Activated naive CD4-positive, alpha-beta T cell treated with anti-CD3 and anti-CD28 coated beads, Interleukin-2, amount 10 ng/mL, durations not matched to agents 7 days and 5 days (primary cell): ENCODE data around the gene ZBED4.

Source experiments
- CTCF ChIA-PET: fragments of 350-600 bp; sonication (Branson Sonifier 250); formaldehyde crosslinking; loops from one replicate; lab custom pipeline; 2021; ENCODE audit warnings: antibody characterized with exemption; lab: Charles Lee
- DNase-seq: peaks from one replicate; pipeline ENCODE4 v3.0.0-alpha.2; 2020
- H3K27ac Mint-ChIP-seq: one replicate; pipeline ENCODE4 v1.8.0; 2021; ENCODE audit warnings: mild to moderate bottlenecking, moderate library complexity, mixed read lengths
- H3K27me3 Mint-ChIP-seq: one replicate; pipeline ENCODE4 v1.8.0; 2021; ENCODE audit warnings: mild to moderate bottlenecking, mixed read lengths
- H3K36me3 Mint-ChIP-seq: one replicate; pipeline ENCODE4 v1.8.0; 2021; ENCODE audit warnings: mixed read lengths
- H3K4me1 Mint-ChIP-seq: one replicate; pipeline ENCODE4 v1.8.0; 2021; ENCODE audit warnings: mixed read lengths
- H3K4me3 Mint-ChIP-seq: one replicate; pipeline ENCODE4 v1.8.0; 2021; ENCODE audit warnings: mild to moderate bottlenecking, moderate library complexity, mixed read lengths
- H3K9me3 Mint-ChIP-seq: one replicate; pipeline ENCODE4 v1.8.0; 2021; ENCODE audit warnings: mixed read lengths

The ZBED4 gene

DNA sequence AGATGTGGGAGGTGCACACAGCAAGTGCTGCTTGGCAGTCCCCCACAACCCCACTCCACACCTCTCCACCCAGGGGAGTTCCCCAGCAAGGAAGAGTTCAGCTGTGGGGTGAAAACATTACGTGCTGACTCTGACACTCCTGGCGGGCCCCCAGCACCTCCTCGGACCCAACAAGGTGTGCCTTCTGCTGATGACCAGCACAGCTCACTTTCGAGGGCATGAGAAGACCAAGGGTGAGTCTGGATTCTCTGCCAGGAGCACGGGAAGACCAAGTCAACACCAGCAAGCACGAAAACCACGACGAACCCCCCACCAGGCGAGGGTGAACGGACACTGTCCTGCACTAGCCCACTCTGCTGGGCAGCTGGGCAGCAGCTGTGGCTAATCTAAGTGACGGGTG is 63.2 kb downstream of the ZBED4 start:
- no peak overlapping the region for H3K27ac Mint-ChIP-seq
- H3K4me3 Mint-ChIP-seq: peak overlapping the region; percentile 77
- peaks cover 33% of the 10 kb centered on the region for H3K4me1 Mint-ChIP-seq
- peaks cover 18% of the 10 kb centered on the region for H3K36me3 Mint-ChIP-seq
- H3K27me3 Mint-ChIP-seq: no peaks in the 10 kb centered on the region
- H3K9me3 Mint-ChIP-seq: no peaks in the 10 kb centered on the region
- DNase-seq: no peak
- CTCF ChIA-PET: interaction anchor here (1.1 to 3.1 kb wide), 2 partner anchors 24 to 149 kb away, joined by 3 to 14 read pairs; no protein-coding TSS in a partner anchor

DNA sequence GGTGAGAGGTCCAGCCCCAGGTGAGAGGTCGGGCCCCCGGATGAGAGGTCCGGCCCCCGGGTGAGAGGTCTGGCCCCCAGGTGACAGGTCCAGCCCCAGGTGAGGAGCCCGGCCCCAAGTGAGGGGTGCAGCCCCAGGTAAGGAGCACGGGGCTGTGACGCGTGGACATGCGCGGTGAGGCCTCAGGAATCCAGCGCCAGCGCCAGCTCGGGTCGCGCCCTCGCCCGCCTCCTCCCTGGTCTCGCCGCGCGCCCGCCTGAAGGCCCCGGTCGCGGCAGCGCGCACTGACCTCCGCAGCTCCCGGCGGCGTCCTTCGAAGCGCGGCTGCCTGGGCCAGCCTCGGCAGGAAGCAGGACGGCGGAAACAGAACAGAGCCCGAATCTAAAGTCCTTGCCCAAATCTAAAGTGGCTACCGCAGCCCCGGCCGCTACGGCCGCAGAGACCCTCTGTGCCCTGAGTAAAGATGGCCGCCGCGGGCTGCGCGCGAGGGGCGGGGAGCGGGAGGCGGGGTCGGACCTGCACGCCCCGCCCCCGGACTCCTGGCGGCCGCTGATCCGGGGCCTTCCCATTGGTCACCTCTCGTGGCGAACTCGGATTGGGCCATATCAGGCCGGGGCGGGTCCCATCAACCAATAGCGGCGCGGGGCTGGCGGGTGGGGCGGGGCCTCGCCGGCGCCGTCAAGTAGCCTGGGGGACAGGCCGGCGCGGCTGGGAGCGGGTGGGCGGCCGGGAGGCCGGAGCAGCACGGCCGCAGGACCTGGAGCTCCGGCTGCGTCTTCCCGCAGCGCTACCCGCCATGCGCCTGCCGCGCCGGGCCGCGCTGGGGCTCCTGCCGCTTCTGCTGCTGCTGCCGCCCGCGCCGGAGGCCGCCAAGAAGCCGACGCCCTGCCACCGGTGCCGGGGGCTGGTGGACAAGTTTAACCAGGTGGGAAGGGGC is 64.6 kb downstream of the ZBED4 start, which contains the start of the genes ALG12 and CRELD2:
ALG12 (minus strand) TSS at position 465 of the 937 bp plus-strand sequence. CDS start 4,673 bp downstream, outside the sequence.
CRELD2 (plus strand) TSS at position 661 of the 937 bp plus-strand sequence; CDS start at position 797, 136 bp downstream.
- Mint-ChIP-seq H3K9me3 (no peaks in the 10 kb centered on the region), H3K27me3 (no peaks in the 10 kb centered on the region), H3K27ac (peak within 1 kb of the TSS; percentile 88), H3K36me3 (peaks cover 15% of the 10 kb centered on the region), H3K4me1 (peaks cover 34% of the 10 kb centered on the region), H3K4me3 (peak within 1 kb of the TSS; percentile 77)
- DNase-seq: peak; percentile 98
- CTCF ChIA-PET: interaction anchor here (3.1 kb wide), 1 partner anchor 151 kb away, joined by 14 read pairs; no protein-coding TSS in a partner anchor

DNA sequence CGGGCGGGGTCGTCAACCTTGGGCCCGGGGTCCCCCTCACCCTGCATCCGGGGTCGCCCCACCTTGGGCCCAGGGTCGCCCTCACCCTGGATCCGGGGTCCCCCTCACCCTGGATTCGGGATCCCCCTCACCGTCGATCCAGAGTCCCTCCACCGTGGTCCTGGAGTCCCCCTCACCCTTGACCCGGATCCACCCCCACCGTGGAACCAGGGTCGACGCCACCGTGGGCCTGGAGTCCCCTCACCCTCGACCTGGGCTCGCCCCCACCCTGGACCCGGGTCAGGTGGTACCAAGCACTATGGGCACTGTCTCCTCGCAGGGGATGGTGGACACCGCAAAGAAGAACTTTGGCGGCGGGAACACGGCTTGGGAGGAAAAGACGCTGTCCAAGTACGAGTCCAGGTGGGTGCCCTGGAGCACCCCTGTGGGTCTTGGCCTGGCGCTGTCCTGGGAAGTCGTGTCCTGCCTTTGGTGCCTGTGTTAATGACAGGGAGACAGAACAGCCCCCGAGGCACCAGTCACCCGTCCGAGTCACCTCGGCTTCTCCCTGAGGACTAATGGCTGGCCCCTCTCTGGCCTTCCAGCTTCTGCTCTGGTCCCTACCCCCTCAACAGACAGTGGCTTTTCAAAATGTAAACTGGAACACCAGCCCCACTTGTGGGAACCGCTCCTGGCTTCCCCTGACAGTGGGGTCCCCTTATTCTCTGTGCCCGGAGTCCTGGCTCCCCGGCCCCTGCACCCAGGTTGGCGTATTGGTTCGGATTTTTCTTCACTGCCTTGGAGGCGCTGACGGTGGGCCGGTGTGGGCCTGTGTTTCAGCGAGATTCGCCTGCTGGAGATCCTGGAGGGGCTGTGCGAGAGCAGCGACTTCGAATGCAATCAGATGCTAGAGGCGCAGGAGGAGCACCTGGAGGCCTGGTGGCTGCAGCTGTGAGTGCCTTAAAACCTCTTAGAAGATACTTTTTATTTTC is 65.6 kb downstream of the ZBED4 start:
- H3K36me3 Mint-ChIP-seq: peaks cover 17% of the 10 kb centered on the region
- H3K27me3 Mint-ChIP-seq: no peaks in the 10 kb centered on the region
- peak overlapping the region; percentile 77 for H3K4me3 Mint-ChIP-seq
- peak overlapping the region; percentile 85 for H3K27ac Mint-ChIP-seq
- CTCF ChIA-PET: no interaction called here
- DNase-seq: no peak
- H3K9me3 Mint-ChIP-seq: no peaks in the 10 kb centered on the region
- H3K4me1 Mint-ChIP-seq: peaks cover 39% of the 10 kb centered on the region

DNA sequence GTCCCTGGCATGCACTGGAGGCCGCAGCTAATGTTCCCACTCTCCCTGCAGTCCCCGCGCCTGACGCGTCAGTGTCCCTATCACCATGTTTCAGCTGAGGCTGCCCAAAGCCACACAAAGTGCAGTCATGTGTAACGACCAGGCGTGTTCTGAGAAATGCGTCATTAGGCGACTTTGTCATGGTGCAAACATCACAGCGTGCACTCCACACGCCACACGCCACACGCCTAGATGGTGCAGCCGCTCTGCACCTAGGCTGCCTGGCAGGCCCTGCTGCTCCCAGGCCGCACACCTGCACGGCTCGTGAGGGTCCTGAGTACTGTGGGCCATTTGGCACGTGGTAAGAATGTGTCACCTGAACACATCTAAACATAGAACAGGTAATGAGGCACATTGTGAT is 67.2 kb downstream of the ZBED4 start:
- Mint-ChIP-seq H3K4me1 (peaks cover 53% of the 10 kb centered on the region), H3K4me3 (peak overlapping the region; percentile 46), H3K9me3 (no peaks in the 10 kb centered on the region), H3K36me3 (peaks cover 23% of the 10 kb centered on the region), H3K27me3 (no peaks in the 10 kb centered on the region), H3K27ac (no peak overlapping the region)
- CTCF ChIA-PET: no interaction called here
- DNase-seq: no peak

DNA sequence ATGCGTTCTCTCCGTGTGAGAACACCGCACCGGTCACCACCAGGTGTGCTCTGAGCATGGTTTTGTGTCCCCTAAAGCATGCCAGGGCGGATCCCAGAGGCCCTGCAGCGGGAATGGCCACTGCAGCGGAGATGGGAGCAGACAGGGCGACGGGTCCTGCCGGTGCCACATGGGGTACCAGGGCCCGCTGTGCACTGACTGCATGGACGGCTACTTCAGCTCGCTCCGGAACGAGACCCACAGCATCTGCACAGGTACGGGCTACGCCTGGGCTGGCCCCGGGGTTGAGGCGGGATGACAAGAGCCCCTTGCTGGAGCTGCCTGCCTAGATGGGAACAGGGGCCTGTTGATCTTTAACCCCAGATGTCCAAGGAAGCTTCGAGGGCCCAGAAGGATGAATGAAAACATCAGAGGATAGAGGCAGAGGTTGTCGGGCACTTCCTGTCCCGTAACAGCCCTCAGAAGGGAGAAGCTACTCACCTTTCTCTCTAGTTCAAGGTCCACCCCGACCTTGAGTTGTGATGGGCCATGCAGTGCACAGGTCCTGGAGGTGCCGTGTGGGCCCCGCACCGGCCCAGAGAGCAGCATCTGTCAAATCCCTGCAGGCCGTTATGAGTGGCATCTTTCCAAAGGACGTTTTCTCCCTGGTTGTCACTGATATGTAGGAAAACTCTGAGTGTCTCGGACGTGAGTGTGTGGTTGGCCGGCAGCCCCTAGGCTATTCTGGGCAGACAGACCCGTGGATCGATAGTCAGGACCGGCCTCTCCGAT is 68.0 kb downstream of the ZBED4 start:
- H3K9me3 Mint-ChIP-seq: no peaks in the 10 kb centered on the region
- CTCF ChIA-PET: no interaction called here
- no peaks in the 10 kb centered on the region for H3K27me3 Mint-ChIP-seq
- no peak overlapping the region for H3K27ac Mint-ChIP-seq
- no peak overlapping the region for H3K4me3 Mint-ChIP-seq
- peaks cover 25% of the 10 kb centered on the region for H3K36me3 Mint-ChIP-seq
- peaks cover 55% of the 10 kb centered on the region for H3K4me1 Mint-ChIP-seq
- DNase-seq: no peak

DNA sequence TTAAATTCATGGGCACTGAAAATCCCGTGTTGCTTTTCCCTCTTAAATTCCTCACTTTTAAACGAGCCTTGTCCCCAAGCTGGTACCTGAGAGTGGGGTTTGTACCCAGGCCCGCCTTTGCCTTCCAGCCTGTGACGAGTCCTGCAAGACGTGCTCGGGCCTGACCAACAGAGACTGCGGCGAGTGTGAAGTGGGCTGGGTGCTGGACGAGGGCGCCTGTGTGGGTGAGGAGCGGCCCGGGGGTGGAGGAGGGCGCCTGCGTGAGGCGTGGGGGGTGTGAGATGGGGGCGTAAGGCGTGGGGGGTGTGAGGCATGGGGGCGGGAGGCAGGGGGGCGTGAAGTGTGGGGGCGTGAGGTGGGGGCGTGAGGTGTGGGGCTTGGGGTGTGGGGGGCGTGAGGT is 68.8 kb downstream of the ZBED4 start:
- Mint-ChIP-seq H3K27me3 (no peaks in the 10 kb centered on the region), H3K27ac (no peak overlapping the region), H3K36me3 (peaks cover 25% of the 10 kb centered on the region), H3K4me3 (no peak overlapping the region), H3K4me1 (peaks cover 55% of the 10 kb centered on the region), H3K9me3 (no peaks in the 10 kb centered on the region)
- DNase-seq: no peak
- CTCF ChIA-PET: no interaction called here

DNA sequence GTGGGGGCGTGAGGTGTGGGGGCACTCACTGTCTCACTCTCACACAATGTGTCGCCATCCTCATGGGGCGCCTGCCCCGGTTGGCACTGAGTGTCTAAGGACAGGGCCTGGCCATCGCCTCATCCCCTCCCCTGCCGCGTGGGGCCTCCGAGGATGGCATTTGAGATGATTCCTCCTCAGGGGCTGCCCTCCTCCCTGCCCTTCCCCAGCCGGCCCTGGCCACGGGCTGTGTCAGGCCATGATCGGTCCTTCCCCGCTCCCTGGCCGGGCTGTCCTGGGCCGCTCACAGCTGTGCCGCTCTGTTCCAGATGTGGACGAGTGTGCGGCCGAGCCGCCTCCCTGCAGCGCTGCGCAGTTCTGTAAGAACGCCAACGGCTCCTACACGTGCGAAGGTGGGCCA is 69.3 kb downstream of the ZBED4 start:
- no peaks in the 10 kb centered on the region for H3K9me3 Mint-ChIP-seq
- H3K27ac Mint-ChIP-seq: no peak overlapping the region
- peaks cover 54% of the 10 kb centered on the region for H3K4me1 Mint-ChIP-seq
- peaks cover 25% of the 10 kb centered on the region for H3K36me3 Mint-ChIP-seq
- no peak overlapping the region for H3K4me3 Mint-ChIP-seq
- CTCF ChIA-PET: no interaction called here
- no peaks in the 10 kb centered on the region for H3K27me3 Mint-ChIP-seq
- DNase-seq: no peak

DNA sequence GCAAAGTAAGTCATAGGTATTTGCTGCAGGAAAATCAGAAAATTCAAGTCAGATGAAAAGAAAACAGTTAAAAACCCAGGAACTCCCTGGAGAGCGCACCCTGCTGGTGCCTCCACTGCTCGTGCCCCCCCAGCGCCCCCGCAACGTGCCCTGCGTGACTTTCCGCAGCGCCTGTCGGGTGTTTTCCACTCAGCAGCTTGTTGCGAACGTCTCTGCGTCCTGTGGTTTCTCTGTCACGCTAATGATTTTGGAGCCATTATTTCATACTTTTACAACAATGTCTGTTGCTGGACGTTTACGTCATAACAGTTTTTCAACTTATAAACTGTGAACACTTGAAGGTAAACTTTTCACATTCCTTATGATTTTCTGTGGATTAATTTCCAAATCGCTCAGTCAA is 69.8 kb downstream of the ZBED4 start:
- DNase-seq: no peak
- Mint-ChIP-seq H3K27ac (no peak overlapping the region), H3K4me3 (no peak overlapping the region), H3K27me3 (no peaks in the 10 kb centered on the region), H3K4me1 (peaks cover 58% of the 10 kb centered on the region), H3K36me3 (peaks cover 25% of the 10 kb centered on the region), H3K9me3 (no peaks in the 10 kb centered on the region)
- CTCF ChIA-PET: no interaction called here

DNA sequence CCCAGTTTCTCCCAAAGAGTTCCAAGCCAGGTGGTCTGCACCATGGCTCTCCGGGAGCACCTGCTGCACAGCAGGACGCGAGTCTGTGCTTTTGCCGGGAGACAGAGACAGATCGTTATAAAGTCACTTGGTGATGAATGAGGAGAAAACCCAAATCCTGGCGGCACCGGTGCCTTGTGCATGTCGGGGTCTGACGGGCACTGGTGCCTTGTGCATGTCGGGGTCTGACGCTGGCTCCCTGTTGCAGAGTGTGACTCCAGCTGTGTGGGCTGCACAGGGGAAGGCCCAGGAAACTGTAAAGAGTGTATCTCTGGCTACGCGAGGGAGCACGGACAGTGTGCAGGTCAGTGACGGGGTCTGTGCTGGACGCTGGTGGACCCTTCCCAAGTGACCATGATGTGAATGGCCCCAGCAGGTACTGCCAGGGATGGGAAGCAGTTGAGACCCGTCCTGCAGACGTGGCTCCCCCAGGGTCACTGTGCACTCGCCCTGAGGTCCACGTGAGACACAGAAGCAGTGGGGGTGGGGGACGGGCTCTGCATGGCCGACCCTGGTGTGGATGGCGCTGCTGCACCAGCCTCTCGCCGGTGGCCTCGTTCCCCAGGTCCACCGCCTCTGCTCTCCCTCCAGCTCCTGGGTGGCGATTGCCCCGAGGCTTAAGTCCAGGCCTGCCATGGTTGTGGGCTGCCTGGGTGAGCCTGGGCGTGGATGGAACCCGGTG is 70.6 kb downstream of the ZBED4 start:
- CTCF ChIA-PET: no interaction called here
- DNase-seq: no peak
- H3K9me3 Mint-ChIP-seq: no peaks in the 10 kb centered on the region
- H3K4me1 Mint-ChIP-seq: peaks cover 59% of the 10 kb centered on the region
- no peak overlapping the region for H3K4me3 Mint-ChIP-seq
- peaks cover 25% of the 10 kb centered on the region for H3K36me3 Mint-ChIP-seq
- H3K27me3 Mint-ChIP-seq: no peaks in the 10 kb centered on the region
- H3K27ac Mint-ChIP-seq: peak overlapping the region; percentile 67

DNA sequence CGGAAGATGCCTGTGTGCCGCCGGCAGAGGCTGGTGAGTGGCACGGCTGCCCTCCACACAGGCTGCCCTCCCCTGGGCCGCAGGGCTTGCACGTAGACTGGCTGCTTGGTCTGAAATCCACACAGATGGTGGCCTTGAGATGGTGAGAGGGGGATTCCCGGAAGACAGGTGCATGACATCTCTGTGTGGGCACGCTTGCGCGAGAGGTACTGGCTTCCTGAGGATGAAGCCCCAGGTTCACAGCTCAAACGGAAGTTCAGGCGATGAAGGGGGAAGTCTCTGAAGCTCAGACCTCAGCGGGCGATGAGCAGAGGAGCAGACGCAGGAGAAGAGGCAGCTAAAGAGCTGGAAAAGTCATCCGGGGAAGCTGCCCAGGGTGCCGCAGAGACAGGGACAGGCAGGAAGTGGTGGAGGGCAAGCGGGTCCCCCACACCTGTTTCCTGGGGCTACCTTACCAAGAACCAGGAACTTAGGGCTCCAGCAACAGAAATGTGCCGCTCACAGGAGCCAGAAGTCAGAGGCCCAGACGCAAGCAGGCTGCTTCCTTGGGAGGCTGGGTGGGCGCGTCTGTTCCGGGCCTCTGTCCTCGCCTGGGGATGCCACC is 72.0 kb downstream of the ZBED4 start:
- H3K4me3 Mint-ChIP-seq: peak overlapping the region; percentile 71
- H3K36me3 Mint-ChIP-seq: peaks cover 22% of the 10 kb centered on the region
- no peaks in the 10 kb centered on the region for H3K9me3 Mint-ChIP-seq
- peaks cover 53% of the 10 kb centered on the region for H3K4me1 Mint-ChIP-seq
- H3K27me3 Mint-ChIP-seq: no peaks in the 10 kb centered on the region
- DNase-seq: peak; percentile 78
- peak overlapping the region; percentile 97 for H3K27ac Mint-ChIP-seq
- CTCF ChIA-PET: interaction anchor here (1.0 to 2.3 kb wide), 5 partner anchors 11 to 160 kb away, joined by 3 to 13 read pairs (median 4); no protein-coding TSS in a partner anchor

DNA sequence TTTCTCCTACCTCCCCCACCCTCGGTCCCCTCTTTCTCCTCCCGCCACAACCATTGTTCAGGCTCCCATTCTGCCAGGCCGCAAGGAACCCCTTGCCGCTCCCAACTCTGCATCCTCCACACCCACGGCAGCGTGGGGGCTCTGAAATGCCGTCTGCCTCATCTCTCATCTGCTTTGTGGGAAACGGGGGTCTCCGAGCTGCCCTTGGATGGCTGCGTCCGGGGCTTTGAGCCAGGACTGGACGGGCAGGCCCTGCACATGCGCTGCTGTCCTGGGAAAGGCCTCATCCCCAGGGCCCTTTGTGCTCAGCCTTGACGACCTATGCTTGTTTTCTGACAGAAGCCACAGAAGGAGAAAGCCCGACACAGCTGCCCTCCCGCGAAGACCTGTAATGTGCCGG is 73.3 kb downstream of the ZBED4 start:
- no peaks in the 10 kb centered on the region for H3K9me3 Mint-ChIP-seq
- no peaks in the 10 kb centered on the region for H3K27me3 Mint-ChIP-seq
- H3K4me3 Mint-ChIP-seq: no peak overlapping the region
- no peak for DNase-seq
- H3K27ac Mint-ChIP-seq: peak overlapping the region; percentile 85
- peaks cover 64% of the 10 kb centered on the region for H3K4me1 Mint-ChIP-seq
- H3K36me3 Mint-ChIP-seq: peaks cover 19% of the 10 kb centered on the region
- CTCF ChIA-PET: interaction anchor here (1.2 to 2.3 kb wide), 3 partner anchors 25 to 158 kb away, joined by 3 to 13 read pairs (median 3); partner anchors contain the start of gene MLC1

DNA sequence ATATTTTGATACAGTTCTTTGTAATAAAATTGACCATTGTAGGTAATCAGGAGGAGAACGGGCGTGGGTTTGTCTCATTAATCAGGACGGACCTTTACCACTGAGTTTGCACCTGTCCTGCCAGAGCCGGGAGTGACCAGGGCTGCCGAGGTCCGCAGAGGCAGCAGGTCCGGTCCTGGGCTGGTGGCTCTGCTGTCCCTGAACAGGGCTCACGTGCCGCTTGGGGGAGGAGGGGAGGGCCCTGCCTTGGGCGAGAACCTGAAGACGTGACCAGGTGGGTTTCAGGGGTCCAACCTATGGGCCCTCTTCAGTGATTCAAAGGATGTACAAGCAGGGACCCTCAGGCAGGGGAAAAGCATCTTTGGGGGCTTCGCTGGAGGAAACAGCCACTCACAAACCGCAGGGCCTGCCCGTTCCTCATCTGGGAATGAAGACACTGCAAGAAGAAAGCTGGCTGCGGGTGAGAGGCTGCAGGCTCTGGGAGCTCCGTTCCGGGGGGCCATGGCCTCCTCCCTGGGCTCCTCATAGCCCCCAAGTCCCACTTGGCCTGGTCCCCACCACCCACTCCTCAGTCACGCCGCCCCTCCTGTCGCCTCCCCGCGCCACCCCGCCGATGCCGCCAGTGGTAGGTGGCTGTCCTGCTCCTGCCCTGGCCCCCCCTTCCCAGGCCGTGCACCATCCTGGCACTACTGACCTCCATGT is 74.0 kb downstream of the ZBED4 start:
- Mint-ChIP-seq H3K4me1 (peaks cover 67% of the 10 kb centered on the region), H3K36me3 (peaks cover 17% of the 10 kb centered on the region), H3K4me3 (no peak overlapping the region), H3K9me3 (no peaks in the 10 kb centered on the region), H3K27ac (peak overlapping the region; percentile 85), H3K27me3 (no peaks in the 10 kb centered on the region)
- CTCF ChIA-PET: interaction anchor here (1.2 to 1.6 kb wide), 3 partner anchors 24 to 158 kb away, joined by 3 to 6 read pairs (median 3); partner anchors contain the start of gene MLC1
- DNase-seq: no peak
